Left kidney (tissue), 2 donors: ENCODE data around the gene BCL2. TPM values are rescaled to one million over a fixed set of nuclear protein-coding genes. Genes with fewer than 3 reads are reported as not detected.
"Not testable (repeated sequence)": the region's sequence is repeated elsewhere in the genome, so short reads cannot be mapped to it uniquely, and the experiment has no call there.

ENCODE experiments used
- DNase-seq: peaks from one replicate; pipeline ENCODE4 v3.0.0-alpha.2; 2013
- polyA plus RNA-seq: library from polyadenylated mRNA; unstranded; fragments of 120-200 nt; gene quantifications from one replicate; pipeline ENCODE4 v1.2.1, GENCODE V29; 2013; ENCODE audit not compliant: insufficient read length

Gene BCL2
- polyA plus RNA-seq, 1 donor, result 25.2 TPM

GRCh38 chr18:63235920-63236319 lies 83.6 kb downstream of the BCL2 start:
- DNase-seq, result not testable (repeated sequence)

DNA sequence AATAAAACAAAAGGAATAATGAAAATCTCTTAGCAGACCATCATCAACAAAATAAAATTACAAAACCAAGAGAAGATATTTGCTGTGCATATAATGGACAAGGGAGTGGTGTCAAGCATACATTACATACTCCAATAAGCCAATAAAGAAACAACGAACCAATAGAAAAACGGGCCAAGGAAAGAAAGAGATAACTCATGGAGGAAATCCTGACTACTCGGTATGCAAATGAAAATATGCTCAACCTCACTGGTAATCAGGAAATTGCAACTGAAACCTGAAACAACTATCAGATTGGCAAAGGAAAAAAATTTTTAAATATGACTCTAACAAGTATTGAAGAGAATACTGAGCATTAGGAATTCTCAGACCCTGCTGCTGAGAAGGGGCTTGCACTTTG lies 84.7 kb downstream of the BCL2 start:
- no peak for DNase-seq

DNA sequence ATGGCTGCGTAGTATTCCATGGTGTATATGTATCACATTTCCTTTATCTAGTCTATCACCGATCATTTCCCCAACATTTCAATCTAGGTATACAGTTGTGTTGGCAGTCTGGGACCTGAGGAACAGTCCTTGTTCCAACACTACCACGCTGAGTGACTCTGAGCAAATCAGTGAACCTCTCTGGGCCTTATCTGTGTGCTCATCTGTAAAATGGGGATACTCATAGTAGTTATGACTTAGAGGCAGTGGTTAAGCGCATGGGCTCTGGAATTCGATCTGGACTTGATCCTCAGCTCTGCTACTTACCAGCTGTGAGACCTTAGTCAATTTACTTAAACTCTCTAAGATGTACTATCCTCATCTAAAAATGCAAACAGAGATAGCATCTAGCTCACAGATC lies 85.1 kb downstream of the BCL2 start:
- no peak for DNase-seq

DNA sequence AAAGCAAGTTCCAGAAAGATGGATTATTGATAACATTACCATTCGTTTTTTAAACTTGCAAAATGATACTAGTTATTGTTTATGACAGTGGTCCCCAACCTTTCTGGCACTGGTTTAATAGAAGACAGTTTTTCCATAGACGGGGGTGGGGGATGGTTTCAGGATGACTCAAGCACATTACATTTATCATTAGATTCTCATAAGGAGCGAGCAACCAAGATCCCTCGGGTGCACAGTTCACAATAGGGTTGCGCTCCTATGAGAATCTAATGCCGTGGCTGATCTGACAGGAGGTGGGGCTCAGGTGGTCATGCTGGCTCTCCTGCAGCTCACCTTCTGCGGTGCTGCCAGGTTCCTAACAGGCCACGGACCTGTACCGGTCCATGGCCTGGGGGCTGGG lies 86.2 kb downstream of the BCL2 start:
- no peak for DNase-seq

DNA sequence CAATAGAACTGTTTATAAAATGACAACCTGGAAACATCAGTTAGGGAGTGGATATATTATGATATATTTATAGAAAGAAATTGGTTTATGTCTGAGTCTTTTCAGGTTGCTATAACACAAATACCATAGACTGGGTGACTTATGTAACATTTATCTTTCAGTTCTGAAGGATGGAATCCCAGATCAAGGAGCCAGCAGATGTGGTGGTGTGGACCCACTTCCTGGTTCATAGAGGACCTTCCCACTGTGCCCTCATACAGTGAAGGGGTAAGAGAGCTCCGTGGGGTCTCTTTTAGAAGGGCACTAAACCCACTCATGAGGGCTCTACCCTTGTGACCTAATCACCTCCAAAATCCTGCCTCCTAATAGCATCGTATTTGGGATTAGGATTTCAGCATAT lies 86.7 kb downstream of the BCL2 start:
- no peak for DNase-seq

DNA sequence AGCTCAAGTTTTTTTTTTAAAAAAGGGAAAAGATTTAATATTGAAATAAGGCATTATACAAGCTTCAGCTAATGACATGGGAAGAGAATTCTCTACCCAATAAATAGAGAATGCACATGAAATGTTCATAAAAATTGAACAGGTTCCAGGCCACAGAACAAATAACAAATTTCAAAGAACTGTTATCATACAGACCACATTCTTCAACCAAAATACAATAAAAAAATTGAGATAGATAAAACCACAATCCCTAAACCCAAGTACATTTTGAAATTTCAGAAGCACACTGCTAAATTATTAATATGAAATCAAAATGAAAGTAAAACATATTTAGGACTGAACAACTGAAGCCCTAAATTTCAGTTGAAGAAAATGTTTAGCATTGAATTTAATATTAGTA lies 89.6 kb downstream of the BCL2 start:
- no peak for DNase-seq

DNA sequence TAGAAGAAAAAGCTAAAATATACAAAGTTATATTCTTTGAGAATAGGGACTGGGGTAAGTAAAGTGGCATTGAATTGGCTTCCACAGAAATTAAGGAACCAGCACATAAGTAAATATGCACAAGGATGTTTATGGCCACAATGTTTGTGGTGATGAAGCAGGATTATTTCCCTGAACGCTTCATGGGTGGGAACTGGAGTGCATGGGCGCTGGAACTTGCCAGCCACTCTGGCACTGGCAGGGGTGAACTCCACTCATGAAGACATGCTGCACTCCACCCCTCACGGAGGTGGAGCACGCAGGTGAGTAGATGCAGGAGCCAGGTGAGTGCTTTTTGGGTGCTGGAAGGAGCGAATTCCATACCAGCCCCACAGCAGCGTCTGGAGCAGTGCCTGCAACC lies 94.1 kb downstream of the BCL2 start:
- DNase-seq, result no peak

GRCh38 chr18:63224630-63225029 lies 94.9 kb downstream of the BCL2 start:
- DNase-seq, result no peak

DNA sequence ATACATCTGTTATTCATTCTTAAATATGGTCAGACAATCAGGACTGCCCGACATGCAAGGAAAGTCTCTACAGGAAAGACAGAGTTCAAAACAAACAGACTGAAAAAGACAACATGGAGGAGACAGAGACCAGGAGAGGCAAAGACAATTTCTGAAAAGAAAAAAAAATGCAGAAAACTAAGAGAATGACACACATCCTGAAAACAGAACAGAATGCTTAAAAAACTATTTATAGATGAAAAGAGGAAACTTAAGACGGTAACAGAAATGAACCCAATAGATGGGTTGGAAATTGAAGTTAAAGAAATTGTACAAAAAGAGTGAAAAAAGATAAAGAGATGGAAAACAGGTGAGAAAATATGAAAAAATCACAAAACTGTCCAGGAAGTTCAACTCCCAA lies 95.7 kb downstream of the BCL2 start:
- DNase-seq, result no peak

DNA sequence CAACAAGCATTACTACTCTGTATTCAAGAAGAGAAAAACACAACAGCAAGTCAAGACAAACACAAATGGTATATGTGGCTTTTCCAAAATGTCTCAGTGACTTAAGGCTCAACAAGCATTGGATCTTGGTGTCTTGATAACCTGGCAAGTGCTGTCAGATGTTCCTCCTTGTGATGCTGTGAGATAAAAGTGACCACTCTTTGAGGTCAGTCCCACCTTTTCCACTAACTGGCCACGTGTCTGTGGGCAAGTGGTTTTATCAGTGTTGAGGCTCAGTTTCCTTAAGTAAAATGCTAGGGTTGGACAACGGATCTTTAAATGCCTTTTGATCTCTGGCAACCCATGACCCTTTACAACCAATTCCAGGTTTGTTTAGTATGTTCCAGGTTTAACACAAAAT lies 98.7 kb downstream of the BCL2 start:
- DNase-seq, result no peak

DNA sequence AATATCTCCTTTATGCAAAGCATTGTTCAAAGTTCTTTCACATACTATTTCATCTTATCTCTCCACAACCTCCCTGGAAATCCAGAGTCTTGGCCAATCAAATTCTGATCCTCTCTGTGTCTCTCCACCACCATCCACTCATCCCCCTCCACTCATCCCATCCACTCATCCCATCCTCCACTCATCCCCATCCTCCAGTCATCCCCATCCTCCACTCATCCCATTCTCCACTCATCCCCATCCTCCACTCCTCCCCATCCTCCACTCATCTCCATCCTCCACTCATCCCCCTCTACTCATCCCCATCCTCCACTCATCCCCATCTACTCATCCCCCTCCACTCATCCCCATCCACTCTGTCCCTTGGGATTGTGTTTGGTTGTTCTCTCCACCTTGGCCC lies 101.1 kb downstream of the BCL2 start:
- DNase-seq, result no peak

DNA sequence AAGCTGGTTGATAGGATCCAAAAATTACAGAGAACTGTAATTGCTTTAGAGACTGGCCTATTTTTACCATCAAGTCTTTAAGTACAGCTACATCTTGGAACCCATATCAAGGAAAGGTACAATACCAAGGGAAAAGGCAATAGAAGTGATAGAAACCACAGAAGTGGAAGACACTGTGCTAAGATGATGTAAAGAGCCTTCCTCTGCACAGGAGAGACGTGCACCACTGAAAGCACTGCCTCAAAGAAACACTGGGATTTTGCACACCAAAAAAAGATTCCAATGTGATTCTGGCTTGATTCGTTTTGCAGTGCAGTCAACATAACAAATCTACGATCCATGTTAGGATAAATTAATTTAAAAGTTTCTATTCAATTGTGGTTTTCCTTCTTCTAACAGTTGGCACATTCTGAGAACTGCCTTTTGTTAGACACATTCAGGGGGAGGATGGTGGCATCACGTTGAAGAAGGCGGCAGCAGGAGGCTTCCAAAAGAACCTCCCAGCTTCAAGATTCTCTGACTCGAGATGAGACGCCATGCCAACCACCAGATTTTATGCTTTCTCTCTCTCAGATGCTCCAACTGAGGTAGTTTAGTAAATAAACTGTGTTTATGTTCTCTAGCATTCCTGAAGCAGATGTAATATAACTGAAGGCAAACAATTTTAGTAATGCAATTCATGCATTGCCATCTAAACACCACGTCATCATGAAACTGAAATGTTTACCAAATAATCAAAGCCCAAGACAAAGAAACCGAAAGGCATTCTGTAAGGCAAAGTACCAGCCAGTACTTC lies 102.9 kb downstream of the BCL2 start:
- no peak for DNase-seq

- DNase-seq, result no peak
These were observed 105.5 kb downstream of the BCL2 start for GRCh38 chr18:63213936-63214671.

DNA sequence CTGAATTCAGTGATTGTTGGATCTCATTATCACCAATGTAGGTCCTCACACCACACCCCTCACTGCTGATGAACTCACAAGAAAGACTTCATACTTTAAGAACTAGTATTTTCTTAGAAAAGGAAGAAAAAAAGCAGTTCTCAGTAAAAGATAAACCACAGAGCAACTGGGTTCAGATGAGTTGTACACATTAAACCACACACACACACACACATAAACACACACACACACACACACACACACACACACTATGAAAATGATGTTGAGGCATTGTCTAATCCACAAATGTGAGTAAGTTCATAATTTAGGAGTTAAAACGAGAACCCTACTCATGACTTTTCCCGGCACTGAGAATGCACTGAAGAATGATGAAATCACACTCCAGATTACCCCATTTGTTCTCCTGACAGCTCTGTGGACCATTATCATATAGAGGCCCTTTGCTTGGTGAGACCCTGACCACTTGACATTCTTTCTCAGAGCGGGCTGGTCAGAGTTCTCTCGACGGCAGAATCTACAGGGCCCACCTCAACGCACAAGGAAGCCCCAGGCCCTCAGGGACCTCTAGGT lies 106.2 kb downstream of the BCL2 start:
- DNase-seq, result no peak

DNA sequence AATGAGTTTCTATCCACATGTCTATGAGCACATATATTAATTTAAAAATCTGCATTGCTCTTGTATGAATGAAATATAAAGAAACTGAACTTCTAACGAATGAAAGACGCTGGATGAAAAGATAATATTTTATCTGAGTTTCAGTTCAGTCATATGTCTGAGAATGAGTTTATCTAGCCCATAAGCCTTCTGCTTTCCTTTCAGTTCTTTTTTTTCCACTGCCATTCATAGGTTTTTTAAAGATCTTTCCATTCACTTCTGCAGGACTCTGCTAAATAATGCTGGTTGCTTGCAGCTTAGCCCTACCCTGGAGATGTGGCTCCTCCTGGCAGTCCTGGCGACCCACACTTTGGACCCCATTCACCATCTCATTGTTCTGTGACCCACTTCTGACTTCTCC lies 109.0 kb downstream of the BCL2 start:
- DNase-seq, result no peak

GRCh38 chr18:63208676-63209075 lies 110.9 kb downstream of the BCL2 start:
- no peak for DNase-seq

DNA sequence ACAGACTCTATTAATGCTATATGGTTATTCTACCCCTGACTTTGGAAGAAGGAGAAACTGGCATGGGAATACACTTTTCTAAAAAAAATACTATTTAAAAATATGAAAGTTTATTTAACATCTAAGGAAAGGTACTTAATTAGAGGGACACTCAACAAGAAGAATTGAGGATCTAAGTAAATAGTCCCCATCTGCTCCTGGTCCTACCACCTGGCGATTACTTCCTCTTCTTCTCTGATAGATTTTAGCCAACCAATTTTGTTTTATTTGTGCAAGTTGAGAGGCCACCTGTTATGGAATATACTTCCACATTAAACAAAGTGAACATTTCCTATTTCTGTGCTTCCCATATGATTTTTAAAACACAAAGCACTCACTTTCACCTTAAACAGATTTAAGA lies 111.7 kb downstream of the BCL2 start:
- no peak for DNase-seq

DNA sequence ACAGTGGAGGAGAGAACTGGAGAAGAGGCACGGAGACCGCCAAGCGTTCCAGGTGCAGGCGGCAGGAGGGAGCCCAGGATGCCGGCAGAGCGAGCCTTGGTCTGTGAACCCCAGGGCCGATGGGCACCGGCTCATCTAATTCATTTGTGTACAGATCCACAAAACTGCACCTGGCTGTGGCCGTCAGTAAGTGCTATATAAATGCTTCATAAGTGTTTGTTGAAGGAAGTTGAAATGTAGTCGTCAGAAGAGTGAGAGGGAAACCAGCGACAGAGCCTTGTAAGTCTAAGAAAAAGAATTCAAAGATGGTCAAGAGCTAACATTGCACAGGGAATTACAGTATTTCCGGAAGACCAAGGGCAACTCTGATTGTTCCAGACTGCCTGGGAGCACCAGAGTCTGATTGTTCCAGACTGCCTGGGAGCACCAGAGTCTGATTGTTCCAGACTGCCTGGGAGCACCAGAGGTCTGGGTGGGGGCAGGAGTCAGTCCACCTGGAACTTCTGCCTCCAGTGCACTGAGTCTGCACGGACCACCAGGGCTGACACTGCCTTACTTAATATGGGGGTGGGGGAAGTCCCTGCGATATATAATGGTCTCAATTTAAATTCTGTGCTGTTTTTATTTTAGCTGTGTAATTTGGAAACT lies 112.3 kb downstream of the BCL2 start:
- DNase-seq, result no peak

GRCh38 chr18:63206433-63207142 lies 113.0 kb downstream of the BCL2 start:
- no peak for DNase-seq

GRCh38 chr18:63205791-63206252 lies 113.7 kb downstream of the BCL2 start:
- no peak for DNase-seq

DNA sequence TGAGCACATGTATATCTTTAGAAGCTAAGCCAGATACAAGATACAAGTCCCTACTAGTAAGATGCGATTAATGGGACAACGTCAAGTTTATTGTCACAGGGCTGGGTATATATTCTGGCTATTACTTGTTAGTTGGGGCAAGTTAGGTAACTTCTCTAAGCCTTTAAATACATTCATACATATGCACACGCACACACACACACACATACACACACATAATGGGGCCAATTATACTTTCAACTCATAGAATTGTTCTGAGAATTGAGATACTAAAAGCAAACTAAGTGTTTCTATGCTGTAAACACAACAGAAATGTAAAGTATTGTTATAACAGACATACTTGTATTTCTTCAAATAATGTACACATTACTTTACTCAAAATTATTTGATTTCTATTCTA lies 116.1 kb downstream of the BCL2 start:
- DNase-seq, result no peak

GRCh38 chr18:63202828-63203227 lies 116.7 kb downstream of the BCL2 start:
- DNase-seq, result no peak
